Lung (tissue), 12 donors: ENCODE data around the gene SEMG2. TPM values are rescaled to one million over a fixed set of nuclear protein-coding genes. Genes with fewer than 3 reads are reported as not detected.

Source experiments
- ATAC-seq: fragments of 200-7000 bp; cut with Tn5 transposase; one replicate; pipeline ENCODE4 v1.9.1; 2020; ENCODE audit warnings: moderate number of reproducible peaks; ENCODE audit not compliant: insufficient read depth, low FRiP score
- DNase-seq, 3 donors: peaks; one replicate each; pipeline ENCODE4 v3.0.0-alpha.2; 2013 to 2017
- H3K27ac ChIP-seq, 2 donors: one replicate each; pipeline ENCODE4 v1.5.1; 2013; ENCODE audit warnings: mild to moderate bottlenecking in 2 of 2, moderate library complexity in 2 of 2, control low read depth in 1 of 2, inconsistent platforms in 1 of 2, low read depth in 1 of 2, low read length in 1 of 2
- H3K27me3 ChIP-seq, 3 donors: one replicate each; pipeline ENCODE4 v1.5.1; 2013; ENCODE audit warnings: low read length in 2 of 3; ENCODE audit not compliant: control insufficient read depth in 3 of 3, insufficient read depth in 3 of 3
- H3K36me3 ChIP-seq, 4 donors: one replicate each; pipeline ENCODE4 v1.5.1; 2013; ENCODE audit warnings: low read length in 4 of 4, mild to moderate bottlenecking in 1 of 4, moderate library complexity in 1 of 4; ENCODE audit not compliant: control insufficient read depth in 4 of 4, insufficient read depth in 4 of 4
- H3K4me1 ChIP-seq, 5 donors: one replicate each; pipeline ENCODE4 v1.5.1; 2013; ENCODE audit warnings: low read length in 5 of 5, mild to moderate bottlenecking in 2 of 5, moderate library complexity in 1 of 5; ENCODE audit not compliant: control insufficient read depth in 5 of 5, insufficient read depth in 5 of 5
- H3K4me3 ChIP-seq: one replicate; pipeline ENCODE4 v1.5.1; 2013; ENCODE audit warnings: mild to moderate bottlenecking, control low read depth, moderate library complexity
- H3K9ac ChIP-seq, 2 donors: one replicate each; pipeline ENCODE4 v1.5.1; 2013; ENCODE audit warnings: low read length in 2 of 2, control low read depth in 1 of 2; ENCODE audit not compliant: insufficient read depth in 1 of 2
- H3K9me3 ChIP-seq, 4 donors: one replicate each; pipeline ENCODE4 v1.5.1; 2013; ENCODE audit warnings: low read length in 3 of 4, mild to moderate bottlenecking in 1 of 4, moderate library complexity in 1 of 4; ENCODE audit not compliant: control insufficient read depth in 4 of 4, insufficient read depth in 3 of 4
- WGBS, 2 donors: extraction: QIAGEN DNeasy Blood & Tissue Kit; methylation state at CpG; one replicate each; pipeline ENCODE4 v1.1.7; 2013; 5-methylcytosine and 5-hydroxymethylcytosine counted together
- polyA plus RNA-seq, 2 donors: library from polyadenylated mRNA; stranded (reverse); fragments of 200-250 nt; gene quantifications; one replicate each; pipeline ENCODE4 v1.2.1, GENCODE V29; 2013
- total RNA-seq, 2 donors: library from RNA; depleted of rRNA in 1 of 2; stranded (reverse); fragments of >200 nt in 1 of 2; gene quantifications; one replicate each; pipeline ENCODE4 v1.2.1, GENCODE V29; 2014 to 2021
- TF ChIP-seq, protein P1 (sequence below): IDR thresholded peaks from 2 replicates; pipeline ENCODE4 v1.5.1; 2012; ENCODE audit warnings: mild to moderate bottlenecking; ENCODE audit errors: control extremely low read depth, extremely low read depth
- donor health status: control.
- donor health status: control.
- donor health status: Bipolar disorder and iron deficiency.
- donor health status: healthy.
- donor health status: DM: yes; HTN: yes; CAD: no.

The SEMG2 gene
- total and polyA plus RNA-seq, 4 donors = not detected

DNA sequence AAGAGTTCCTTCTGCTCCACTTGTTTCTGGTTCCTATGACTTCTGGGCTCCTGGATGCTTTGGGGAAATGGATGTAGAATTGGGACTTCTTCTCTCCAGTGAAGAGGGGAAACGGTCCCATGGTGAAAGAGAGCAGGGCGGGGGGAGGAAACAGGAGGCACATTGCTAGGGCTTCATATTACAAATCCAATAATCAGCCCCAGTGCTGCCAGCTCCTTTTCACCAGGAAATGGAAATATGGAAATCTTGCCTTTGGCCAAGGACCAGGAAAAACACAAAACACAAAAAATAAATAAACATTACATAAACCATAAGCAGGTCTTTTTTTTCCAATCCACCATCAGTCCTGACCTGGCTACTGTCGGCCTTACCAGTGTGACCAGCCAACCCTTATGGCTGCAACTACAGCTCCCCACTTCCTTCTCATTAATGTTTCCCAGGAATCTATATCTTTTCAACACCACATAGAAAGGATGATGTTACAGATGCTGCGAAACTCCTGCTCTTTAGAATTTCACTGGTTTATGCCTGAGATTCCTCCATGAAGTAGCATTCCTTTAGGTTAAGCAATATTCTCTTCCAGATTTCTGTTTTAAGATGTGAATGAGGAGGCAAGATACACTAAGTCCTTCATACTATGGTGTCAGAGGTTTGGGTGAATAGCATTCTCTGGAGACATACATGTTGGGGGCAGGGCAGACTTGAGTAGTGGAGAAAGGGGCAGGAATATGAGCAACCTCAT is 44.5 kb upstream of the SEMG2 start:
- Histone ChIP-seq H3K4me3 (no peak overlapping the region), H3K9me3 (no peaks in the 10 kb centered on the region), H3K36me3 (no peaks in the 10 kb centered on the region), H3K27ac (no peak overlapping the region), H3K27me3 (no peaks in the 10 kb centered on the region), H3K9ac (no peak overlapping the region), H3K4me1 (no peaks in the 10 kb centered on the region)
- DNase-seq (no peak), ATAC-seq (no peak)
- TF ChIP-seq, protein P1, sequence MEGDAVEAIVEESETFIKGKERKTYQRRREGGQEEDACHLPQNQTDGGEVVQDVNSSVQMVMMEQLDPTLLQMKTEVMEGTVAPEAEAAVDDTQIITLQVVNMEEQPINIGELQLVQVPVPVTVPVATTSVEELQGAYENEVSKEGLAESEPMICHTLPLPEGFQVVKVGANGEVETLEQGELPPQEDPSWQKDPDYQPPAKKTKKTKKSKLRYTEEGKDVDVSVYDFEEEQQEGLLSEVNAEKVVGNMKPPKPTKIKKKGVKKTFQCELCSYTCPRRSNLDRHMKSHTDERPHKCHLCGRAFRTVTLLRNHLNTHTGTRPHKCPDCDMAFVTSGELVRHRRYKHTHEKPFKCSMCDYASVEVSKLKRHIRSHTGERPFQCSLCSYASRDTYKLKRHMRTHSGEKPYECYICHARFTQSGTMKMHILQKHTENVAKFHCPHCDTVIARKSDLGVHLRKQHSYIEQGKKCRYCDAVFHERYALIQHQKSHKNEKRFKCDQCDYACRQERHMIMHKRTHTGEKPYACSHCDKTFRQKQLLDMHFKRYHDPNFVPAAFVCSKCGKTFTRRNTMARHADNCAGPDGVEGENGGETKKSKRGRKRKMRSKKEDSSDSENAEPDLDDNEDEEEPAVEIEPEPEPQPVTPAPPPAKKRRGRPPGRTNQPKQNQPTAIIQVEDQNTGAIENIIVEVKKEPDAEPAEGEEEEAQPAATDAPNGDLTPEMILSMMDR = no peak
- WGBS, 2 donors = 77 to 79% methylated on average over 4 of the region's 4 CpGs

DNA sequence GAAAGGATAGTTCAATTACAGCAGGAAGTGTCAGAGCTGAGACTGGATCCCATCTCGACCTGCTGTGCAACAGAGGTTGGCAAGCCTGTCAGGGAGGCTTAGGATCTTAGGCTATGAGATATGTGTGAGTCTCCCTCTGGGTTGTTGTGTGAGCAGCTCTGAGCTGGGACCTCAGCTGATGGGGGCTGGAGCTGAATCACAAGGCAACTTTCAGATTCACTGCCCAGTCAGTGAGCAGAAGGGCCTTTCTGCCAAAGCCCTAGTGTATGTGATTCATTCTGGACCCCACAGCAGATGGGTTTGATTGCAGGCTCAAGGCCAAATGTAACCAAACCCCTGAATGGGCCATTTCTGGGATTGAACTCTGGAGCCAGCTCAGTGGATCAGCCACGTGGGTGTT is 42.0 kb upstream of the SEMG2 start:
- no peak overlapping the region for H3K27ac ChIP-seq
- TF ChIP-seq, protein P1 = no peak
- no peak overlapping the region for H3K9ac ChIP-seq
- WGBS, 2 donors = 59 to 63% methylated on average over 2 of the region's 2 CpGs
- ATAC-seq (no peak), DNase-seq (no peak)
- no peaks in the 10 kb centered on the region for H3K4me1 ChIP-seq
- H3K27me3 ChIP-seq = no peaks in the 10 kb centered on the region
- peaks cover 0 to 2% (median 0%) of the 10 kb centered on the region in 4 donors for H3K9me3 ChIP-seq
- no peak overlapping the region for H3K4me3 ChIP-seq
- no peaks in the 10 kb centered on the region for H3K36me3 ChIP-seq

DNA sequence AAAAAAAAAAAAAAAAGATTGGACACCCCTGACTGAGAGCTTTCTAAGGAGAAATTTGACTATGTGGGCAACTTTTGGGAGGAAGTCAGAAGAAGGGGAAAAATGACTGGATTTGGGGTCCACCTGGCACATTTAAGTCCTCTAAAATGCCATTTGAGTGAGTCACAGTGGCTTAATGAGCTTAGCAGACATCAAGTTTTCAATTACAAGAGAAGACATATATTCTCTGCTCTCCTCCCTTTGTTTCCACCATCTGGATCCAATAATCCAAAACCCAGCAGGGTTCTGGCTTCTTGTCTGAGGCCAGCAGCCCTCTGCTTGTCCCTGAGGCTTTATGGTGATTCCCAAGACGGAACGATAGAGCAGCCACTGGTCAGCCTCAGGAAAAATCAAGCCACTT is 39.5 kb upstream of the SEMG2 start:
- TF ChIP-seq, protein P1 = no peak
- H3K27ac ChIP-seq = no peak overlapping the region
- no peak for DNase-seq
- WGBS, 2 donors = 95 to 96% methylated on average over 2 of the region's 2 CpGs
- no peaks in the 10 kb centered on the region for H3K27me3 ChIP-seq
- peaks cover 0 to 2% (median 0%) of the 10 kb centered on the region in 4 donors for H3K9me3 ChIP-seq
- no peak overlapping the region for H3K9ac ChIP-seq
- no peak overlapping the region for H3K4me3 ChIP-seq
- no peak for ATAC-seq
- no peaks in the 10 kb centered on the region for H3K4me1 ChIP-seq
- H3K36me3 ChIP-seq = no peaks in the 10 kb centered on the region

DNA sequence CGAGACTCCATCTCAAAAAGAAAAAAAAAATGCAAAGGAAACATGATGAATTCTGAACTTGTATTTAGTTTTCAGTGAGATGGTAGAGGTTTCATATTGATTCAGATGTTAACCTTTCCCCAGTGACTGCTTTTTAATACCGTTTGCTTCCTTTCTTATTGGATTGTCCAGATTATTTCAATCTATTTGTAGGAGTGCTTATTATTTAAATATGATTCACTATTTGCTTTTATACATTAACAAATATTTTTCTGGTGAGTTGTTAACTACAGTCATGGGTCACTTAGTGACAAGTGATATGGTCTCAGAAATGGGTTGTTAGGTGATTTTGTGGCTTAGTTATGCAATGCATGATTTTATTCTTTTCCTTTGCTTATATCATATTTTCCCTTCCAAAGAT is 38.1 kb upstream of the SEMG2 start:
- ATAC-seq (no peak), DNase-seq (no peak)
- H3K9me3 ChIP-seq = peaks cover 0 to 2% (median 0%) of the 10 kb centered on the region in 4 donors
- H3K36me3 ChIP-seq = no peaks in the 10 kb centered on the region
- TF ChIP-seq, protein P1 = no peak
- no peak overlapping the region for H3K27ac ChIP-seq
- 92 to 93% methylated on average over 2 of the region's 2 CpGs for WGBS, 2 donors
- no peak overlapping the region for H3K4me3 ChIP-seq
- no peak overlapping the region for H3K9ac ChIP-seq
- H3K27me3 ChIP-seq = no peaks in the 10 kb centered on the region
- H3K4me1 ChIP-seq = no peaks in the 10 kb centered on the region
